ENCODE measurements around the gene ADK.
"Not testable (repeated sequence)": the region's sequence is repeated elsewhere in the genome, so short reads cannot be mapped to it uniquely, and the experiment has no call there.

ADK gene

GRCh38 chr10:74457478-74457877 lies 306.5 kb downstream of the ADK start:
- not testable (repeated sequence) for DNase-seq (ENCODE audit: low read depth); H3K36me3 ChIP-seq (ENCODE audit: control insufficient read depth, insufficient read depth, low read length, severe bottlenecking); H3K4me1 ChIP-seq (ENCODE audit: control insufficient read depth, insufficient read depth, low read length); H3K9me3 ChIP-seq (ENCODE audit: control insufficient read depth, low read length); H3K9ac ChIP-seq (ENCODE audit: low read length); H3K27me3 ChIP-seq (replicated peaks; ENCODE audit: control insufficient read depth, insufficient read depth, low read length); H3K4me3 ChIP-seq (ENCODE audit: low read length)

DNA sequence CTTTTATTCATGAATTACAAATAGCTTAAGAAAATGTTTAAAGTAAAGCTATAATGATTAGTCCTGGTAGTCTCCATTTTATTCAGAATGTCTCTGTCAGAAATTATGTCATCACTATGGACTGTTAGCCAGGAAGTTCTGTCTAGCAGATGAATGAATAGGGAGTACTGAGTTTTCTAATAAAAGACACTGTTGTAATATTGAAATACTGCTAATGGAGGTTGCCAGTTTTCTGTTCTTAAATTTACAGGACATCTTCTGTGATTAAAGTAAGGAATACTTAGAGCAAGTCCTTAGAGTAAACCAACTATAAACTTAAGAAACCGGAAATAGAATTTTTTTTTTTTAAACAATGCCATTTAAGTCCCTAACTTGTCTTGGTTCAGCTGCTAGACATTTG lies 309.8 kb downstream of the ADK start:
- Histone ChIP-seq H3K27me3 (replicated peaks; ENCODE audit: control insufficient read depth, insufficient read depth, low read length) (no peaks in the 10 kb centered on the region), H3K9me3 (ENCODE audit: control insufficient read depth, low read length) (no peaks in the 10 kb centered on the region), H3K4me3 (ENCODE audit: low read length) (no peak overlapping the region), H3K9ac (ENCODE audit: low read length) (no peak overlapping the region), H3K4me1 (ENCODE audit: control insufficient read depth, insufficient read depth, low read length) (no peaks in the 10 kb centered on the region), H3K36me3 (ENCODE audit: control insufficient read depth, insufficient read depth, low read length, severe bottlenecking) (no peaks in the 10 kb centered on the region)
- peak; percentile 7 for DNase-seq (ENCODE audit: low read depth)

DNA sequence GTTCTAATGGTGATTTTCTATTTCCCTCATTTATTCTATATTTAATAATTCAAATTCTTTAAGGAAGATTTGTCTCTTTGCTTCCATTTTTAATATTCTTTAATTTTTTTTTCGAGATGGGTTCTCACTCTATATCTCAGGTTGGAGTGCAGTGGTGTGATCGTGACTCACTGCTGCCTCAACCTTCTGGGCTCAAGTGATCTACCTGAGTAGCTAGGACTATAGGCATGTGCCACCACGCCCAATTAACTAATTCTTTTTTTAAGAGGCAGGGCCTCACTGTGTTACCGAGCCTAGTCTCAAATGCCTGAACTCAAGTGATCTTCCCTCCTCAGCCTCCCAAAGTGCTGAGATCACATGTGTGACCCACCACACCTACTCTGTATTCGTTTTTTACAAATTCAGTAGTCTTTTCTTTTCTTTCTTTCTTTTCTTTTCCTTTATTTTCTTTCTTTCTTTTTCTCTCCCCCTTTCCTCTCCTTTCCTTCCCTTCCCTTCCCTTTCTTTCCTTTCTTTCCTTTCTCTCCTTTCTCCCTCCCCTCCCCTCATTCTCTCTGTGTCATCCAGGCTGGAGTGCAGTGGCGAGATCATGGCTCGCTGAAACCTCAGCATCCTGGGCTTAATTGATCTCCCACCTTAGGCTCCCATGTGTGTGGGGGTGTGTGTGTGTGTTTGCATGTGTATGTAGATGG lies 323.1 kb downstream of the ADK start:
- no peak overlapping the region for H3K9ac ChIP-seq (ENCODE audit: low read length)
- H3K4me3 ChIP-seq (ENCODE audit: low read length), result no peak overlapping the region
- H3K27me3 ChIP-seq (replicated peaks; ENCODE audit: control insufficient read depth, insufficient read depth, low read length), result no peaks in the 10 kb centered on the region
- no peaks in the 10 kb centered on the region for H3K4me1 ChIP-seq (ENCODE audit: control insufficient read depth, insufficient read depth, low read length)
- H3K36me3 ChIP-seq (ENCODE audit: control insufficient read depth, insufficient read depth, low read length, severe bottlenecking), result no peaks in the 10 kb centered on the region
- no peaks in the 10 kb centered on the region for H3K9me3 ChIP-seq (ENCODE audit: control insufficient read depth, low read length)
- no peak for DNase-seq (ENCODE audit: low read depth)

DNA sequence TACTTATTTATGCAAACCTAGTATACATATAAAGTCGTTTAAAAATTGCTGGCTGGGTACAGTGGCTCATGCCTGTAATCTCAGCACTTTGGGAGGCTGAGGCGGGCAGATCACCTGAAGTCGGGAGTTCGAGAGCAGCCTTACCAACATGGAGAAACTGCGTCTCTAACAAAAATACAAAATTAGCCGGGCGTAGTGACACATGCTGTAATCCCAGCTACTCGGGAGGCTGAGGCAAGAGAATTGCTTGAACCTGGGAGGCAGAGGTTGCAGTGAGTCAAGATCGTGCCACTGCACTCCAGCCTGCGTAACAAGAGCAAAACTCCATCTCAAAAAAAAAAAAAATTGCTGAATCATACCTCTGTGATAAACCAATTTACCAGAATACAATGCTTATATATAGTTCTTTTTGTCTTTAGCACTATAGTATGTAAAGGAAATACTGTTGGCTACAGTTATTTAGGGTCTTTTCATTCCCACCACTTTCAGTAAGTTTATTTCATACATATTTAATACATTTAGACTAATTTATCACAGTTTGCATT lies 325.2 kb downstream of the ADK start:
- H3K36me3 ChIP-seq (ENCODE audit: control insufficient read depth, insufficient read depth, low read length, severe bottlenecking); H3K9me3 ChIP-seq (ENCODE audit: control insufficient read depth, low read length); H3K9ac ChIP-seq (ENCODE audit: low read length); H3K4me3 ChIP-seq (ENCODE audit: low read length); DNase-seq (ENCODE audit: low read depth); H3K4me1 ChIP-seq (ENCODE audit: control insufficient read depth, insufficient read depth, low read length); H3K27me3 ChIP-seq (replicated peaks; ENCODE audit: control insufficient read depth, insufficient read depth, low read length): not testable (repeated sequence)

DNA sequence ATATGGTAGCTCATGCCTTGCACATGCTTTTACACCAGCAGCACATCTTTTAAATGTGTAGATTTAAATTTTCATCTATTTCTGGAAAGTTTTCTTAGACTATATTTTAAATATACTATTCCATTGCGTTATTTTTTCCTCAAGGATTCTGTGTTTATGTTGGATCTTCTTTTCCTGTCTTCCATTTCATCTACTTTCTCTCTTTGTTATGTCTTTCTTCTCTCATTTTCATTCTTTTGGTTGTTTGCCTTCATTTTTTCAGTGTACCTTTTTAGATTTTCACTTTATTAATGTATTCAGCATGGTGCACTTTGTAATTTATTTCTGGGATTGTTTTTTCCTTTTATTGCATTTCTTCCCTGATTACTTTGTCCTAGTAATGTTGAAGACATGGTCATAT lies 329.8 kb downstream of the ADK start:
- H3K9me3 ChIP-seq (ENCODE audit: control insufficient read depth, low read length), result no peaks in the 10 kb centered on the region
- H3K36me3 ChIP-seq (ENCODE audit: control insufficient read depth, insufficient read depth, low read length, severe bottlenecking), result peaks cover 9% of the 10 kb centered on the region
- H3K27me3 ChIP-seq (replicated peaks; ENCODE audit: control insufficient read depth, insufficient read depth, low read length), result no peaks in the 10 kb centered on the region
- no peak overlapping the region for H3K9ac ChIP-seq (ENCODE audit: low read length)
- no peak for DNase-seq (ENCODE audit: low read depth)
- H3K4me3 ChIP-seq (ENCODE audit: low read length), result no peak overlapping the region
- H3K4me1 ChIP-seq (ENCODE audit: control insufficient read depth, insufficient read depth, low read length), result no peaks in the 10 kb centered on the region

GRCh38 chr10:74483356-74483755 lies 332.3 kb downstream of the ADK start:
- Histone ChIP-seq H3K9ac (ENCODE audit: low read length) (no peak overlapping the region), H3K9me3 (ENCODE audit: control insufficient read depth, low read length) (no peaks in the 10 kb centered on the region), H3K27me3 (replicated peaks; ENCODE audit: control insufficient read depth, insufficient read depth, low read length) (no peaks in the 10 kb centered on the region), H3K36me3 (ENCODE audit: control insufficient read depth, insufficient read depth, low read length, severe bottlenecking) (peaks cover 9% of the 10 kb centered on the region), H3K4me3 (ENCODE audit: low read length) (no peak overlapping the region), H3K4me1 (ENCODE audit: control insufficient read depth, insufficient read depth, low read length) (no peaks in the 10 kb centered on the region)
- DNase-seq (ENCODE audit: low read depth), result no peak

GRCh38 chr10:74485283-74485682 lies 334.3 kb downstream of the ADK start:
- H3K9me3 ChIP-seq (ENCODE audit: control insufficient read depth, low read length), result no peaks in the 10 kb centered on the region
- H3K27me3 ChIP-seq (replicated peaks; ENCODE audit: control insufficient read depth, insufficient read depth, low read length), result no peaks in the 10 kb centered on the region
- peaks cover 9% of the 10 kb centered on the region for H3K36me3 ChIP-seq (ENCODE audit: control insufficient read depth, insufficient read depth, low read length, severe bottlenecking)
- H3K4me3 ChIP-seq (ENCODE audit: low read length), result no peak overlapping the region
- no peaks in the 10 kb centered on the region for H3K4me1 ChIP-seq (ENCODE audit: control insufficient read depth, insufficient read depth, low read length)
- no peak overlapping the region for H3K9ac ChIP-seq (ENCODE audit: low read length)
- no peak for DNase-seq (ENCODE audit: low read depth)

GRCh38 chr10:74486659-74487058 lies 335.6 kb downstream of the ADK start:
- Histone ChIP-seq H3K36me3 (ENCODE audit: control insufficient read depth, insufficient read depth, low read length, severe bottlenecking) (peaks cover 9% of the 10 kb centered on the region), H3K9ac (ENCODE audit: low read length) (no peak overlapping the region), H3K4me1 (ENCODE audit: control insufficient read depth, insufficient read depth, low read length) (no peaks in the 10 kb centered on the region), H3K9me3 (ENCODE audit: control insufficient read depth, low read length) (no peaks in the 10 kb centered on the region), H3K4me3 (ENCODE audit: low read length) (no peak overlapping the region), H3K27me3 (replicated peaks; ENCODE audit: control insufficient read depth, insufficient read depth, low read length) (no peaks in the 10 kb centered on the region)
- DNase-seq (ENCODE audit: low read depth), result no peak

GRCh38 chr10:74488907-74489306 lies 337.9 kb downstream of the ADK start:
- H3K4me1 ChIP-seq (ENCODE audit: control insufficient read depth, insufficient read depth, low read length), result no peaks in the 10 kb centered on the region
- no peaks in the 10 kb centered on the region for H3K27me3 ChIP-seq (replicated peaks; ENCODE audit: control insufficient read depth, insufficient read depth, low read length)
- no peaks in the 10 kb centered on the region for H3K9me3 ChIP-seq (ENCODE audit: control insufficient read depth, low read length)
- no peak overlapping the region for H3K9ac ChIP-seq (ENCODE audit: low read length)
- no peak for DNase-seq (ENCODE audit: low read depth)
- H3K4me3 ChIP-seq (ENCODE audit: low read length), result no peak overlapping the region
- peaks cover under 1% of the 10 kb centered on the region for H3K36me3 ChIP-seq (ENCODE audit: control insufficient read depth, insufficient read depth, low read length, severe bottlenecking)

GRCh38 chr10:74490551-74490950 lies 339.5 kb downstream of the ADK start:
- no peak overlapping the region for H3K4me3 ChIP-seq (ENCODE audit: low read length)
- H3K27me3 ChIP-seq (replicated peaks; ENCODE audit: control insufficient read depth, insufficient read depth, low read length), result no peaks in the 10 kb centered on the region
- no peak for DNase-seq (ENCODE audit: low read depth)

DNA sequence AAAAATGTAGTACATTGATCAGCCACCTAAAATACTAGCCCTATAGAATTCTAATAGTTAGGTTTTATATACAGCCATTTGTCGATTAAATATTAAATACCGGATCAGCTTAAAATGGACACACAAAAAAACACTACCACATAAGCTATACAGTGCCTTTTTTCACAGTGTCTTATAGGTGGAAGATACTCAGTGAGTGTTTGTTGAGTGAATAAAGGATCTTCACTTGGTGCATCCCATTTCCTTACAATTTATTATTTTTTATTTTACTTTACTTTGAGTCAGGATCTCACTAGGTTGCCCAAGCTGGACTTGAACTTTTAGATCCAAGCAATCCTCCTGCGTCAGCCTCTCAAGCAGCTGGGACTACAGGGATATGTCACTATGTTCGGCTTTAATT lies 340.0 kb downstream of the ADK start:
- Histone ChIP-seq H3K27me3 (replicated peaks; ENCODE audit: control insufficient read depth, insufficient read depth, low read length) (no peaks in the 10 kb centered on the region), H3K4me1 (ENCODE audit: control insufficient read depth, insufficient read depth, low read length) (no peaks in the 10 kb centered on the region), H3K36me3 (ENCODE audit: control insufficient read depth, insufficient read depth, low read length, severe bottlenecking) (no peaks in the 10 kb centered on the region), H3K9me3 (ENCODE audit: control insufficient read depth, low read length) (no peaks in the 10 kb centered on the region), H3K4me3 (ENCODE audit: low read length) (no peak overlapping the region), H3K9ac (ENCODE audit: low read length) (no peak overlapping the region)
- DNase-seq (ENCODE audit: low read depth), result no peak

More at GRCh38 chr10:74490551-74490950, 339.5 kb downstream of the ADK start:
- Histone ChIP-seq H3K4me1 (ENCODE audit: control insufficient read depth, insufficient read depth, low read length) (no peaks in the 10 kb centered on the region), H3K9me3 (ENCODE audit: control insufficient read depth, low read length) (no peaks in the 10 kb centered on the region), H3K36me3 (ENCODE audit: control insufficient read depth, insufficient read depth, low read length, severe bottlenecking) (no peaks in the 10 kb centered on the region), H3K9ac (ENCODE audit: low read length) (no peak overlapping the region)

- not testable (repeated sequence) for H3K9ac ChIP-seq (ENCODE audit: low read length); DNase-seq (ENCODE audit: low read depth); H3K4me3 ChIP-seq (ENCODE audit: low read length); H3K9me3 ChIP-seq (ENCODE audit: control insufficient read depth, low read length); H3K27me3 ChIP-seq (replicated peaks; ENCODE audit: control insufficient read depth, insufficient read depth, low read length); H3K36me3 ChIP-seq (ENCODE audit: control insufficient read depth, insufficient read depth, low read length, severe bottlenecking)
- peaks cover 14% of the 10 kb centered on the region for H3K4me1 ChIP-seq (ENCODE audit: control insufficient read depth, insufficient read depth, low read length)
Observed at GRCh38 chr10:74496276-74496675, 345.3 kb downstream of the ADK start.

Measured in adipocyte (in vitro differentiated cells).